ENCODE measurements around the gene TBC1D5.

The TBC1D5 gene

DNA sequence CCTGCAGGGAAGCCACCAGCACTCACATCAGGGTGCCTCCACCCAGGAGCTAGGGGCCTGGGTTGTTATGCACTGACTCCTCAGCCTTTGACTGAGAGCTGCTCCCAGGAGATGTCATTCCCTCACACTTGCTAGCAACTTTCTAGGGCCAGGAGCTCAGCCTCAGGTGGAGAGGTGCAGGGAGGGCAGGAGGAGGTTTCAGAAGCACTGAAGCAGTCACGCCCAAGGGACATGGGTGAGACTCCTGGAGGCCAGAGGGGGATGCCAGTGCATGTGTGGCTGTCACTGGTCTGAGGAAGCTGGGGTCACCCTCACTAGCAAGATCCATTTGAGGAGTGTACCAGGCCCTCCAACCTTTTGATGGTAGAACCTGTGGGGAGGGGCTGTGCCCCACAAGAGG, 586.5 kb downstream of the TBC1D5 start:
- Histone ChIP-seq H3K27ac (ENCODE audit: low read length) (no peak overlapping the region), H3K4me3 (ENCODE audit: low read depth in 1 of 2, low read length in 2 of 2) (no peak overlapping the region), H3K36me3 (ENCODE audit: control insufficient read depth in 1 of 2, insufficient read depth in 2 of 2, low read length in 2 of 2) (peaks cover 13 to 94% of the 10 kb centered on the region in 2 donors), H3K4me1 (ENCODE audit: control insufficient read depth in 1 of 2, insufficient read depth in 2 of 2, low read length in 2 of 2) (no peaks in the 10 kb centered on the region), H3K9me3 (ENCODE audit: control insufficient read depth in 1 of 2, low read length in 2 of 2) (peaks cover 16 to 32% of the 10 kb centered on the region in 2 donors), H3K27me3 (ENCODE audit: low read depth, low read length) (no peaks in the 10 kb centered on the region)

DNA sequence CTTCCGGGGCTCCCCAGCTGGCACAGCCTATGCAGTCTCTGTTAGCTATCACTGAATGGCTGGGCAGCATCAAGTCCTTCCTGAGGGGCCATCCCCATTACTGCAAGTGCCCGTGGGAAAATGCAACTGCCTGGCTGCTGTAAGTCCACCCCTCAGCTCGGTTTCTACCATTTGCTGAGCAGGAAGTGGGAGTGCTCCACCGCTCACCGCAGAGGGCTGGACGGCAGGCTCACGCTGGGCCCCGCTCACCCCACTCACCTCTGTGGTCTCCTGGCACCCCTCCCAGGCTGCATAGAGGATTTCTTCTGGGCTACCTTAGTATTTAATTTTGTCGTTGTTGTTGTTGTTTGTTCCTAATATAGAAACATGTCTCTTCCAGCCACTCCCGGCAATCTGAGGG, 587.5 kb downstream of the TBC1D5 start:
- Histone ChIP-seq H3K27ac (ENCODE audit: low read length) (no peak overlapping the region), H3K9me3 (ENCODE audit: control insufficient read depth in 1 of 2, low read length in 2 of 2) (peaks cover 16 to 36% of the 10 kb centered on the region in 2 donors), H3K27me3 (ENCODE audit: low read depth, low read length) (no peaks in the 10 kb centered on the region), H3K4me1 (ENCODE audit: control insufficient read depth in 1 of 2, insufficient read depth in 2 of 2, low read length in 2 of 2) (no peaks in the 10 kb centered on the region), H3K4me3 (ENCODE audit: low read depth in 1 of 2, low read length in 2 of 2) (no peak overlapping the region), H3K36me3 (ENCODE audit: control insufficient read depth in 1 of 2, insufficient read depth in 2 of 2, low read length in 2 of 2) (peaks cover 9 to 84% of the 10 kb centered on the region in 2 donors)

DNA sequence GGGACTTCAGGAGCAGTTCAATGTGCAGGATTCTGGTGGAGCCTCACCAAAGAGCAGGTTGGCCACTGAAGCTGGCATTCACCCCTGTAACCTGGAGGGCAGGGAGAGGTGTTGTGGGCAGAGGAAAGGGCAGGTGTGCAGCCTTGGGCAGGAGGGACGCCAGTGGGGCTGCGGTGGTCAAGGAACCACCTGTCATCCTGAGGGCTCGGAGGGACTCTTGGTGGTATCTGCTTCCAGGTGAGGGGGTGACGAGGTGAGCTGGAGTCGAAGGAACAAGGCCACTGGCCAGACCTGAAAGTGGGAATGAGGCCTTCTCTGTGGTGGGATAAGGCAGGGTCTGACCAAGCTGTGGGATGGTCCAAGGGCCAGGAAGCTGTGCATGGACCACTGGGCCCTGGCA, 588.2 kb downstream of the TBC1D5 start:
- H3K4me3 ChIP-seq (ENCODE audit: low read depth in 1 of 2, low read length in 2 of 2): no peak overlapping the region
- no peak overlapping the region for H3K27ac ChIP-seq (ENCODE audit: low read length)
- H3K9me3 ChIP-seq (ENCODE audit: control insufficient read depth in 1 of 2, low read length in 2 of 2): peaks cover 16 to 36% of the 10 kb centered on the region in 2 donors
- no peaks in the 10 kb centered on the region for H3K27me3 ChIP-seq (ENCODE audit: low read depth, low read length)
- H3K4me1 ChIP-seq (ENCODE audit: control insufficient read depth in 1 of 2, insufficient read depth in 2 of 2, low read length in 2 of 2): no peaks in the 10 kb centered on the region
- peaks cover 9 to 77% of the 10 kb centered on the region in 2 donors for H3K36me3 ChIP-seq (ENCODE audit: control insufficient read depth in 1 of 2, insufficient read depth in 2 of 2, low read length in 2 of 2)

DNA sequence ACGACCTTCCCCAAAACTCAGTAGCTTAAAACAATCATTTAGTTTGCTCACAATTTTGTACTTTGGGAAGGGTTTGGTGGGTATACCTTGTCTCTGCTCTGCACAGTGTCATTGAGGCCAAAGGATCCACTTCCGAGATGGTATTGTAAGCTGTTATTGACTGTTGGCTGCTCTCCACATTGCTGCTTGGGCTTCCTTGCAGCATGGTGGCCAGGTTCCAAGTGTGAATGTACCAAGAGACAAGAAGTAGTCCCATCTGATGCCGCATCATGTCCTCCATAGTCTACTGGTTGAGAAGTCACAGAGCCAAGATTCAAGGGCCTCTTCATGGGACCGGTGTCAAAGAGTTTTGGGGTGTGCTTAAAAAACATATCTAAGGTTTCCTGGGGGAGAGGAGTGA, 589.2 kb downstream of the TBC1D5 start:
- Histone ChIP-seq H3K27ac (ENCODE audit: low read length) (no peak overlapping the region), H3K4me3 (ENCODE audit: low read depth in 1 of 2, low read length in 2 of 2) (no peak overlapping the region), H3K36me3 (ENCODE audit: control insufficient read depth in 1 of 2, insufficient read depth in 2 of 2, low read length in 2 of 2) (peaks cover 9 to 68% of the 10 kb centered on the region in 2 donors), H3K9me3 (ENCODE audit: control insufficient read depth in 1 of 2, low read length in 2 of 2) (peaks cover 16 to 36% of the 10 kb centered on the region in 2 donors), H3K27me3 (ENCODE audit: low read depth, low read length) (no peaks in the 10 kb centered on the region), H3K4me1 (ENCODE audit: control insufficient read depth in 1 of 2, insufficient read depth in 2 of 2, low read length in 2 of 2) (no peaks in the 10 kb centered on the region)

DNA sequence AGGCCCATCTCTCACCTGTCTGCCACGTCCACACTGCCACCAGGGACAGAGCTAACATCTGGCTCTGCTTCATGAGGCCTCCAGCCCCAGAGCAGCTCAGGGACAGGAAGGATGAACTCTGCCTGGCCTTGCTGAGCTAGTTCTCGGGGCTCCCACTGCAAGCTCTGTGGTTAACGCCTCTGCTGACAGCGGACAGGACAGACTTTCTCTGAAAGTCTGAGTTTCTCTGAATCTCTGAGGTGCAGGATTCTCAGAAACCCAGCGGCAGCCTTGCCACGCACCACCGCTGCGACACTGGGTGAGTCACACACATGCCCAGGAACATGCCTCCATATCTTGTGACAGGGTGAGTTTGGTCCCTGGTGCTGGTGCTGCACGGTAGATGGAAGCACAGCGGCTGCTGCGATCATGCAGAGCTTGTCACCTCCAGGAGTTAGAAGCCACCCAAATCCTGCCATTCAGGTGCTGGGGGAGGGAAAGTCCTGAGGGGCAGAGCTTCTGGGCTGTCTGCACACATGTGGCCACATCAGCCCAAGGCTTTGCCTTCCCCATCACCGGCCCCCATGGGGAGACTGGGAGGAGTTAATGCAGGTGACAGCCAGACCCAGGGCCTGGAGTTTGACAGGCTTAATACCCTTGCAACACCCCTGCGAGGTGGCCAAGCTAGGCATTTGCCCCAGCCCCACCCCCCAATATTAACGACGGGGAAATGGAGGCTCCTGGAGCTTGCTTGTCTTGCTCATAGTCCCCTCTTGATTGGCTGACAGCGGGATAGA, 590.6 kb downstream of the TBC1D5 start:
- Histone ChIP-seq H3K4me1 (ENCODE audit: control insufficient read depth in 1 of 2, insufficient read depth in 2 of 2, low read length in 2 of 2) (no peaks in the 10 kb centered on the region), H3K27ac (ENCODE audit: low read length) (no peak overlapping the region), H3K9me3 (ENCODE audit: control insufficient read depth in 1 of 2, low read length in 2 of 2) (peaks cover 16 to 36% of the 10 kb centered on the region in 2 donors), H3K4me3 (ENCODE audit: low read depth in 1 of 2, low read length in 2 of 2) (no peak overlapping the region), H3K36me3 (ENCODE audit: control insufficient read depth in 1 of 2, insufficient read depth in 2 of 2, low read length in 2 of 2) (peaks cover 9 to 55% of the 10 kb centered on the region in 2 donors), H3K27me3 (ENCODE audit: low read depth, low read length) (no peaks in the 10 kb centered on the region)

DNA sequence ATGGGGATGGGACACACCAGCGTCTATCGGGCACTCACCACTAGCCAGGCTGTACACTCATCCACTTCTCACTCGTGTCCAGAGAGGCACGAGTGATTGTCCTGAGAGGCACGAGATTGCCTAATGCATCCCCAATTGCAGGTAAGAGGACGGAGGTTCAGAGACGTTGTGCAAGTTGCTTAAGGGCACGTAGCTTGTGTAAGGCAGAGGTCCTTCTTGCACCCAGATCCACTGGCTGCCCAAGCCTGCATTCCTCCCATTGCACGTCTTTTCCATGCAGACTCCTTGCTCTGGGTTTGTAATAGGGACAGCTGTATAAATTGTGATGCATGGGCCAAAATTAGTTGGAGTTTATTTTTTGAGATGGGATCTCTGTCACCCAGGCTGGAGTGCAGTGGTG, 593.4 kb downstream of the TBC1D5 start:
- Histone ChIP-seq H3K9me3 (ENCODE audit: control insufficient read depth in 1 of 2, low read length in 2 of 2) (peaks cover 15 to 25% of the 10 kb centered on the region in 2 donors), H3K36me3 (ENCODE audit: control insufficient read depth in 1 of 2, insufficient read depth in 2 of 2, low read length in 2 of 2) (peaks cover 8 to 28% of the 10 kb centered on the region in 2 donors), H3K27me3 (ENCODE audit: low read depth, low read length) (no peaks in the 10 kb centered on the region), H3K27ac (ENCODE audit: low read length) (no peak overlapping the region), H3K4me1 (ENCODE audit: control insufficient read depth in 1 of 2, insufficient read depth in 2 of 2, low read length in 2 of 2) (no peaks in the 10 kb centered on the region), H3K4me3 (ENCODE audit: low read depth in 1 of 2, low read length in 2 of 2) (no peak overlapping the region)

DNA sequence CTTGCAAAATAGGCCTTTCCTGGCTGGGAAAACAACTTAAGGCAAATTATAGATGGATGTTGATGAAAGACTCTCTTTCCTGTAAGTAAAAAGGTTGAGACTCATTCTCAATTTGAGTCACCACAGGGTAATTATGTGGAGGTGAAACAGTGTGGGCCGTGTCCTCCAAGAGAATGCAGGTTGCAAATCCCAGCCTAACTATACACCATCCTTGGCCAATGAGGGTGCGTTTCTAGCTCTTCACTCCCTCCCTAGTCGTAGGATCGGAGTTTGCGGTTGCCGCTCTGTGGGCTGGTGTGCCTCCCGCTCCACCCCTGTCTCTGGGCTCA, 597.8 kb downstream of the TBC1D5 start:
- H3K27me3 ChIP-seq (ENCODE audit: low read depth, low read length): no peaks in the 10 kb centered on the region
- no peaks in the 10 kb centered on the region for H3K4me1 ChIP-seq (ENCODE audit: control insufficient read depth in 1 of 2, insufficient read depth in 2 of 2, low read length in 2 of 2)
- no peak overlapping the region for H3K27ac ChIP-seq (ENCODE audit: low read length)
- H3K9me3 ChIP-seq (ENCODE audit: control insufficient read depth in 1 of 2, low read length in 2 of 2): no peaks in the 10 kb centered on the region
- H3K4me3 ChIP-seq (ENCODE audit: low read depth in 1 of 2, low read length in 2 of 2): no peak overlapping the region
- no peaks in the 10 kb centered on the region for H3K36me3 ChIP-seq (ENCODE audit: control insufficient read depth in 1 of 2, insufficient read depth in 2 of 2, low read length in 2 of 2)

DNA sequence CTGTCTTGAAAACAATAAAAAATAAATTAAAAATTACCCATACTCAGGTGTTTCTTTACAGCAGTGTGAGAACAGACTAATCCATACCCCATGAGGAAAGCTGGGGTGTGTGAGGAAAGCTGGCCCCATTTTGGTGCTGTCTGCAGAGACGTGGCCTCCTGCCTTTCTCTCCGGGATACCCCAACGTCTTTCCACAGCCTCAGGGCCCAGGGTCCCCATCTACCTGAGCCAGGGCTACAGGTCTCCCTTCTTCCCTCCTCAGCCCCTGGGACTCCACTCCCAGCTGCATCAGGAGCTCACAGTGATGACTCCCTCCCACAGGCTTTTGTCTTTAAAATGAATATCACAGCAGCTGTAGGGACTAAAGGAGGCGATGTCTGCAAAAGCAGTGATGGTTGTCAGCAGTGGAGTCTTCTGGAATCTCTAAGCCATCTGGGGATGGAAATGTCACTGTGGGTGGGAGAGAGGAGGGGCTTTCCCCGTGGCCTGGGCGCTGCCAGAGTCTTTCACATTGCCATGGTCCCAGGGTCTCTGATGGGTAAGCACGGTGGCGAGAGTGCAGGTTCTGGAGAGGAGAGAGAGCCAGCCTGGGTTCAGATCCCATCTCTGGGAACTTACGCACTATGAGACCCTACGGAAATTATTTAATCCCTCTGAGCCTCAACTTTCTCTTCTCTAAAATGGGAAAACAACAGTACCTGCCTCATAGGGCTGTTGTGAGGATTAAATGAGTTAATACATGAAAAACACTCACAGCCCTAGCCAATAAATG, 598.4 kb downstream of the TBC1D5 start:
- no peak overlapping the region for H3K27ac ChIP-seq (ENCODE audit: low read length)
- no peak overlapping the region for H3K4me3 ChIP-seq (ENCODE audit: low read depth in 1 of 2, low read length in 2 of 2)
- no peaks in the 10 kb centered on the region for H3K36me3 ChIP-seq (ENCODE audit: control insufficient read depth in 1 of 2, insufficient read depth in 2 of 2, low read length in 2 of 2)
- no peaks in the 10 kb centered on the region for H3K4me1 ChIP-seq (ENCODE audit: control insufficient read depth in 1 of 2, insufficient read depth in 2 of 2, low read length in 2 of 2)
- no peaks in the 10 kb centered on the region for H3K9me3 ChIP-seq (ENCODE audit: control insufficient read depth in 1 of 2, low read length in 2 of 2)
- no peaks in the 10 kb centered on the region for H3K27me3 ChIP-seq (ENCODE audit: low read depth, low read length)

DNA sequence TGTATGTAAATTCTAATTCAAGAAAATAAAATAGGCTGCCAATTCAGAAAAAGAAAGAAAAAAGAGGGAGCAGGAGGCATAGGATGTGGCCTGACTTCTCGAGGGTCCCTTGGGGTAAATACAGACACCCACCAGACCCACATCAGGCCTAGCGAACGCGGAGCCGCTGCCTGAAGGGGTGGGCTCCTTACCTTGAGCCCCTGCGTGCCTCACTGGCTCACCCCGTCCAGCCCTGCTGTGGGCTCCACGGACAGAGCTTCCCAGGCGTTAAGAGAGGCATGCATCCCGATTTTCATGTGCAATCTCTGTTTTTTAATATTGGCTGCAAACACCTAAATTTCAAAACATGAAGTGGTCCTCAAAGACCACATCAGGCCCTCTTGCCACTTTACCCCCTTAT, 599.9 kb downstream of the TBC1D5 start:
- H3K4me1 ChIP-seq (ENCODE audit: control insufficient read depth in 1 of 2, insufficient read depth in 2 of 2, low read length in 2 of 2): no peaks in the 10 kb centered on the region
- peaks cover 0 to 4% of the 10 kb centered on the region in 2 donors for H3K9me3 ChIP-seq (ENCODE audit: control insufficient read depth in 1 of 2, low read length in 2 of 2)
- no peaks in the 10 kb centered on the region for H3K27me3 ChIP-seq (ENCODE audit: low read depth, low read length)
- H3K4me3 ChIP-seq (ENCODE audit: low read depth in 1 of 2, low read length in 2 of 2): no peak overlapping the region
- no peaks in the 10 kb centered on the region for H3K36me3 ChIP-seq (ENCODE audit: control insufficient read depth in 1 of 2, insufficient read depth in 2 of 2, low read length in 2 of 2)
- H3K27ac ChIP-seq (ENCODE audit: low read length): no peak overlapping the region

DNA sequence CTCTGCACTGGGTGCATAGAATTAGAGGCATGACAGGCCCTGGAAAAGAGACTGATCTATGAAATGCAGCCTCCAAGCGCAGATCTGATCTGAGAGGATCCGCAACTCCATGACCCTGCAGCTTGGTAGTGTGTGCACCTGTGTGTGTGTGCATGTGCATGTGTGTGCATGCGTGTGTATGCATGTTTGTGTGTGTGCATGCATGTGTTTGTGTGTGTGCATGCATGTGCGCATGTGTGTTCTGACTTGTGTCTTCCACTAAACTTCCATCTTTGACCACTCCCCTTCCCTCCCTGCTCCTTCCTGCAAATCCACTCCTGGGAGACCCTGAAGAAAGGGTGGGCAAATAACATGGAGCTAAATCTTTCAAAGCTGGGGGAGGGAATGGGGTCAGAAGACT, 600.7 kb downstream of the TBC1D5 start:
- H3K4me1 ChIP-seq (ENCODE audit: control insufficient read depth in 1 of 2, insufficient read depth in 2 of 2, low read length in 2 of 2): no peaks in the 10 kb centered on the region
- H3K9me3 ChIP-seq (ENCODE audit: control insufficient read depth in 1 of 2, low read length in 2 of 2): peaks cover 0 to 11% of the 10 kb centered on the region in 2 donors
- H3K36me3 ChIP-seq (ENCODE audit: control insufficient read depth in 1 of 2, insufficient read depth in 2 of 2, low read length in 2 of 2): no peaks in the 10 kb centered on the region
- H3K4me3 ChIP-seq (ENCODE audit: low read depth in 1 of 2, low read length in 2 of 2): no peak overlapping the region
- H3K27me3 ChIP-seq (ENCODE audit: low read depth, low read length): no peaks in the 10 kb centered on the region
- H3K27ac ChIP-seq (ENCODE audit: low read length): no peak overlapping the region

DNA sequence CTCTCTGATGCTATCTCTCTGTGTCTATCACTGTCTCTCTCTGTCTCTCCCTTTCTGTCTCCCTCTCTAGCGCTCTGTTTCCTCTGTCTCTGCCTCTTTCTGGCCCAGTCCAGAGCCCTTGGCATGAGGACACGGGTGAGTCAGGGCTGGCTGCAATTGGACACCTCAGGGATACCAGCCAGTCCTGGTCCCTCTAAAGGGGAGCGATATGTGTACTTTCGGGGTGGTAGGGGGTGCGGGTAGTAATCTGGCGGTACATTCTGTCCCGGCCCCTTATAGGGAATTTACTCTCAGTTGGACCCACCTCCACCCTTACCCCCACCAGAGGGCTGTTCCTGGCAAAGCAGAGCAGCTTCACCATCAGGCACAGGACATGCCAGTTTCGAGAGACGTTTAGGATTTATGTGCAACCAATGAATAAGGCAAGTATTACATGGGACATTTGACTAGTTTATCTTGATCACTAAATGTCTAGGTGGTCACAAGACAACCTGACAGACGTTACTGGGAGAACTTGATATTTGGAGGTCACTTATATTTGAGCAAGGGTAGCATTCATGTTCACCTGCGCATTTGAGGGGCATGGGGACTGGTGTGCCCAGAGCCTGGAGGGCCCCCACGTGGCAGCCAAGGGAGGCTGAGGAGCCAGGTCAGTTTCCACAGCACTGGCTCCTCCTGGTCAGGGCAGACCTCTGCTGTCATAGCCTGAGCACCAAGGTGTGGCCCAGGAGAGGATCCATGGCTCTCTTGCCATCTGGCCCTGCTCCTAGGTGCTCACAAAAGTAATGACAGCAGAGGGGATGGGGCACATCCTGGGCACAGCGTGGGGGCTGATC, 601.5 kb downstream of the TBC1D5 start:
- no peak overlapping the region for H3K27ac ChIP-seq (ENCODE audit: low read length)
- H3K4me3 ChIP-seq (ENCODE audit: low read depth in 1 of 2, low read length in 2 of 2): no peak overlapping the region
- peaks cover 0 to 11% of the 10 kb centered on the region in 2 donors for H3K9me3 ChIP-seq (ENCODE audit: control insufficient read depth in 1 of 2, low read length in 2 of 2)
- no peaks in the 10 kb centered on the region for H3K4me1 ChIP-seq (ENCODE audit: control insufficient read depth in 1 of 2, insufficient read depth in 2 of 2, low read length in 2 of 2)
- no peaks in the 10 kb centered on the region for H3K36me3 ChIP-seq (ENCODE audit: control insufficient read depth in 1 of 2, insufficient read depth in 2 of 2, low read length in 2 of 2)
- H3K27me3 ChIP-seq (ENCODE audit: low read depth, low read length): no peaks in the 10 kb centered on the region
